Tibial nerve (tissue), 4 donors: ENCODE data around the gene ELMO3.

Experiments used
- CTCF ChIP-seq, 5 experiments: fragments of 200-600 bp in 3 of 5; fragments of 450-650 bp in 2 of 5; sonication (generic) in 3 of 5; IDR thresholded peaks; one replicate each; pipeline ENCODE4 v1.5.1; 2016 to 2019; ENCODE audit warnings: antibody characterized with exemption in 5 of 5, mild to moderate bottlenecking in 3 of 5, moderate library complexity in 2 of 5
- EP300 ChIP-seq, 2 donors: sonication (generic); formaldehyde crosslinking; IDR thresholded peaks; one replicate each; pipeline ENCODE4 v1.6.1; 2017; ENCODE audit warnings: antibody characterized with exemption in 2 of 2, mild to moderate bottlenecking in 1 of 2
- POLR2A ChIP-seq, 2 donors: fragments of 450-650 bp; IDR thresholded peaks; one replicate each; pipeline ENCODE4 v1.6.1; 2017; ENCODE audit warnings: antibody characterized with exemption in 2 of 2, mild to moderate bottlenecking in 2 of 2, moderate library complexity in 2 of 2

GRCh38 chr16:67206838-67207248 is 7.9 kb downstream of the ELMO3 start:
- TF ChIP-seq CTCF (IDR thresholded peaks at IDR 0.05) = no peak
- no peak for TF ChIP-seq EP300 (IDR thresholded peaks at IDR 0.05)
- TF ChIP-seq POLR2A (IDR thresholded peaks at IDR 0.05) = no peak
